Liver (tissue), 3 donors: ENCODE data around the gene COL27A1.
A peak's percentile ranks its signal among the peaks of the same experiment; 100 is the strongest.

Experiments used
- CTCF ChIP-seq: fragments of 150-350 bp; IDR thresholded peaks from 2 replicates; pipeline ENCODE4 v1.5.1; 2017; ENCODE audit warnings: improper control_type of control experiment, low read depth, low read length; ENCODE audit not compliant: missing input control
- FOXA1 ChIP-seq: IDR thresholded peaks from 2 replicates; pipeline ENCODE4 v1.6.1; 2016; ENCODE audit warnings: antibody characterized with exemption
- GABPA ChIP-seq, 2 donors: IDR thresholded peaks in 1 of 2; conservative IDR thresholded peaks in 1 of 2; 2 replicates each; pipeline ENCODE4 v1.6.1; 2016; ENCODE audit warnings: antibody characterized with exemption in 2 of 2, mild to moderate bottlenecking in 1 of 2, moderate library complexity in 1 of 2
- RAD21 ChIP-seq, 2 donors: IDR thresholded peaks; 2 replicates each; pipeline ENCODE4 v1.6.1; 2016; ENCODE audit warnings: antibody characterized with exemption in 2 of 2, mild to moderate bottlenecking in 2 of 2
- REST ChIP-seq: IDR thresholded peaks from 2 replicates; pipeline ENCODE4 v1.6.1; 2016; ENCODE audit warnings: antibody characterized with exemption, mild to moderate bottlenecking
- TAF1 ChIP-seq: conservative IDR thresholded peaks from 2 replicates; pipeline ENCODE4 v1.6.1; 2016; ENCODE audit warnings: antibody characterized with exemption, mild to moderate bottlenecking
- YY1 ChIP-seq: IDR thresholded peaks from 2 replicates; pipeline ENCODE4 v1.6.1; 2016; ENCODE audit warnings: antibody characterized with exemption, mild to moderate bottlenecking
- ZBTB33 ChIP-seq: IDR thresholded peaks from 2 replicates; pipeline ENCODE4 v1.6.1; 2016; ENCODE audit warnings: antibody characterized with exemption
- donor health status: healthy.
- donor health status: healthy.

GRCh38 chr9:114163517-114163951 lies 8.2 kb downstream of the COL27A1 start:
- TF ChIP-seq CTCF (no peak), TAF1 (no peak), ZBTB33 (peak; percentile 52), GABPA (IDR thresholded peaks at IDR 0.05 in 1 of 2, conservative IDR thresholded peaks at IDR 0.05 in 1 of 2) (peak in 1 of 2 donors; percentile 55), FOXA1 (peak; percentile 68), REST (peak; percentile 87), YY1 (peak; percentile 70), RAD21 (IDR thresholded peaks at IDR 0.05) (peak; percentile 53 to 56)
